GM04504 (cell line): ENCODE measurements around the gene COPS7B.

ENCODE experiments used
- DNase-seq: peaks from one replicate; pipeline ENCODE4 v3.0.0-alpha.2; 2012; ENCODE audit warnings: low read depth

Gene COPS7B

GRCh38 chr2:231785822-231786176, 446 bp upstream of the COPS7B start:
- DNase-seq: no peak

GRCh38 chr2:231786917-231787292, 660 bp downstream of the COPS7B start:
- DNase-seq: no peak

GRCh38 chr2:231791107-231791506, 4.9 kb downstream of the COPS7B start:
- no peak for DNase-seq

GRCh38 chr2:231794383-231794782, 8.1 kb downstream of the COPS7B start:
- DNase-seq: no peak

- peak; percentile 38 for DNase-seq
These were observed 9.5 kb downstream of the COPS7B start for GRCh38 chr2:231795525-231796327.

DNA sequence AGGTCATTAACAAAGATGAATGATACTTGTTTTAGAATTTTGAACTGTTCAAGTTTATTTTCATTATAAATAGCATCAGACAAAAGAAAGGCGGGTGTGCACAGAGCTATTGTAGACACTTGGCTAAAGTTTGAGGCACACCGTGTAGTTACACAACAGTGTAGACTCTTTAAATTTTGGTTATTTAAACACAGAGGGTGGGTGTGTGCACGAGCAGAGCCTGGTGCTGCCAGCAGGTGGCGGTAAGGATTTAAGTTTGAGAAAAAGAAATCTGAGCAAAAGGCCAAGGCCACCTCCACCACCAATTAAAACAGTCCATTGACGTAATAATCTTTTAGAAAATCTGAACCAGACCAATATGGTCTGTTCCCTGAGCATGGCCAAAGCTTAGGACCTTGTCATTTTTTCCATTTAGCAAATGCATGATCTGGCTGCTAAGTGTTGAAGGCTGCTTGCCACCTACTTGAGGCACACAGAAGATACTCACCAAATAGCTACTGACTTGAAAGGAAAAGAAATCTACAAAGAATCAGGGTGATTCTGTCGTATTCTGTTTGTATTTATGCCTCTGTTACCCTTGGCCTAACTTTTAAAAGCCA, 14.3 kb downstream of the COPS7B start:
- no peak for DNase-seq

- DNase-seq: no peak
These were observed 17.4 kb downstream of the COPS7B start for GRCh38 chr2:231803501-231804138.

DNA sequence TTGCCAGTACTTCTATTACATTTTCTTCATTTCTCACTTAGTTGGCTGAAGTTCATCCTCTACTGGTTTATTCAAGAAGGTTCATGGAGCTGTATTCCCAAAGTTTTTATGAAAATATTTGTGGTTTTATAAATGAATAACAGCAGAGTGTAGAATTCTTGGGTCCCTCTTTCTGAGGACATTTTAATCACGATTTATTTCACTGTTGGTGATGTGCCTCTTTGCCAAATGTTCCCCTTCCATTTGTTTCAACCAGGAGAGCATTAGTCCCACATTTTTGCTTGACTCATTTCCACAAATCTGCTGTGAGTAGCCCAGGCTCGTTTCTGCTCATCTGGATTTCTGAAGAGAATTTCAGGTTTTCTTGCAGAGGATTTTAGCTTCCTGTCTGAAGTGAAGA, 20.8 kb downstream of the COPS7B start:
- DNase-seq: peak; percentile 57

DNA sequence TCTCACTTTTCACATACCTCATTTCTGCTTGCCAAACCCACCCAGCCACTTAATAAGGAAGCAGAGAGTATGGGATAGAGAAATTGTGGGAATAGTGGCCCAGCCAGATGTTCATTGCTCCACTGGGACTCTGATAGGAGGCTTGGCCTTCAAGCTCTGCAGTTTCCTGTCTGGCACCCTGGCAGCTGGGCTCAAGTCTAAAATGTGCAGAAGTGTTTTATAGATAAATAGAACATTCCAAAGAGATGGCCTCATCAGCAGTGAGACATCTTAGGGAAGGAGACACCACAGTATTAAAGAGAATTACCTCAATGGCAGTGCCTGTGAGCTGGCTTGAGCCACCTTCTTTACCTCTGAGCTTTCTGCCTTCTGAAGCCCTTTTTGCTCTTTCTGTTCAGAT, 24.7 kb downstream of the COPS7B start:
- peak; percentile 57 for DNase-seq

GRCh38 chr2:231816327-231817026, 30.2 kb downstream of the COPS7B start:
- no peak for DNase-seq

DNA sequence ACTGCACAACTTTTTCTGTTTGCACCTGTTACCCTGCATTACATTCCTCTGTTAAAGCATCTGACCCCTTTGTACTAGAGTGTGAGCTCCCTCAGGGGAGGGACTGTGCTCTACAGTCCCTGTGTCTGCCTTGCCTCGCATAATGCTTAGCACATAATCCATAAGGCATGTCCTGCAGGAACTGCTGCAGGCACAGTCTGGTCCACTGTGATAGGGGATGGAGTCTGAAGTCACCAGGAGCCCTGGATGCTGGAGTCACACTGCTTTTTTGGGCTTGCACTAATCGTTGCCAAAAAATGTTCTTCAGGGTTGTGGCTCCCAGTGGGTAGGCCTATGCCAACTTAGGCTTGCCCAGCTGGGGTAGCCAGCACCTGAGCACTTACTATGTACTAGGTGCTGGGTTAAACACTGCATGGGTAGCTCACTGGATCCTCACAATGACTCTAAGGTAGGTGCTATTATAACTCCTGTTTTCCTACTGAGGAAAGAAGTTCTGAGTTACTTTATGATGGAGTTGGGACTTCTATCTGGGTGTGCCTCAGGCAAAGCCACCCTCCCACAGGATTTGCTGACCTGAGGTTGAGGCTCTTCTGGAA, 33.3 kb downstream of the COPS7B start:
- no peak for DNase-seq

GRCh38 chr2:231820786-231821303, 34.6 kb downstream of the COPS7B start:
- peak; percentile 14 for DNase-seq

DNA sequence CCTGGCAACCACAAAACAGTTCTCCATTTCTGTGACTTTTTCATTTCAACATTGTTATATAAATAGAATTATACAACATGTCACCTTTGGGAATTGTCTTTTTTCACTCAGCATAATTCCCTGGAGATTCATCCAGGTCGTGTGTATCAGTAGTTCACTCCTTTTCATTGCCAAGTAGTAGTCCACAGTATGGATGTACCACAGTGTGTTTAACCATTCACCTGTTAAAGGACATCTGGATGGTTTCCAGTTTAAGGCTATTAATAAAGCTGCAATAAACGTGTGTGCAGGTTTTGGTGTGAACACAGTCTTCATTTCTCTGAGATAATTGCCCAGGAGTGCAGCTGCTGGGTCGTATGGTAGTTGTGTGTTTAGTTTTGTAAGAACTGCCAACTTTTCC, 35.7 kb downstream of the COPS7B start:
- DNase-seq: no peak

DNA sequence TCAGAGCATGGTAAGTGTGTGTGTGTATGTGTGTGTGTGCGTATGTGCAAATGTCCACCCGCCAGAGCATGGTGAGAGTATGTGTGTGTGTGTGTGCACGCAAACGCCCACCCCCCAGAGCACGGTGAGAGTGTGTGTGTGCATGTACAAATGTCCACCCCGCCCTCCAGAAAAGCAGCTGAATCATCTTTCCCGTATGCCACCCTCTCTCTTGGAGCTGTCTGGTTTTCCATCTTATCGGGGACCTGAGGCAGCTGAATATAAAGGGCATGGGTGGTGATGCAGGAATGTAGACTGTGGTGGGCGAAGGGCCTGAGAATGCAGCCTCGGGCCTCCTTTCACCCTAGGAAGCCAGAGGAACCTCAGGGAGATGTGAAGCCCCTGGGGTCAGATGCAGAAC, 66.9 kb downstream of the COPS7B start:
- no peak for DNase-seq

GRCh38 chr2:231854616-231855125, 68.4 kb downstream of the COPS7B start:
- no peak for DNase-seq

GRCh38 chr2:231856959-231857358, 70.7 kb downstream of the COPS7B start:
- DNase-seq: no peak
